Measurements from ENCODE around the gene SYNE2. TPM values are rescaled to one million over a fixed set of nuclear protein-coding genes. Genes with fewer than 3 reads are reported as not detected.

The SYNE2 gene
- total and polyA plus RNA-seq, 9 donors = 65.1 to 262 (median 180) TPM

GRCh38 chr14:63897721-63898163 lies 44.9 kb downstream of the SYNE2 start:
- H3K36me3 ChIP-seq = no peaks in the 10 kb centered on the region
- no peaks in the 10 kb centered on the region for H3K9me3 ChIP-seq
- intact Hi-C loops (cut with DNase I) = no loop called here
- 10 to 38% (median 27%) methylated on average over 4 of the region's 4 CpGs for WGBS, 3 donors
- no peak overlapping the region for H3K4me3 ChIP-seq
- no peaks in the 10 kb centered on the region for H3K27me3 ChIP-seq
- peaks cover 16% of the 10 kb centered on the region for H3K4me1 ChIP-seq (ENCODE audit: insufficient read depth)
- no peak for DNase-seq
- TF ChIP-seq, protein P1, sequence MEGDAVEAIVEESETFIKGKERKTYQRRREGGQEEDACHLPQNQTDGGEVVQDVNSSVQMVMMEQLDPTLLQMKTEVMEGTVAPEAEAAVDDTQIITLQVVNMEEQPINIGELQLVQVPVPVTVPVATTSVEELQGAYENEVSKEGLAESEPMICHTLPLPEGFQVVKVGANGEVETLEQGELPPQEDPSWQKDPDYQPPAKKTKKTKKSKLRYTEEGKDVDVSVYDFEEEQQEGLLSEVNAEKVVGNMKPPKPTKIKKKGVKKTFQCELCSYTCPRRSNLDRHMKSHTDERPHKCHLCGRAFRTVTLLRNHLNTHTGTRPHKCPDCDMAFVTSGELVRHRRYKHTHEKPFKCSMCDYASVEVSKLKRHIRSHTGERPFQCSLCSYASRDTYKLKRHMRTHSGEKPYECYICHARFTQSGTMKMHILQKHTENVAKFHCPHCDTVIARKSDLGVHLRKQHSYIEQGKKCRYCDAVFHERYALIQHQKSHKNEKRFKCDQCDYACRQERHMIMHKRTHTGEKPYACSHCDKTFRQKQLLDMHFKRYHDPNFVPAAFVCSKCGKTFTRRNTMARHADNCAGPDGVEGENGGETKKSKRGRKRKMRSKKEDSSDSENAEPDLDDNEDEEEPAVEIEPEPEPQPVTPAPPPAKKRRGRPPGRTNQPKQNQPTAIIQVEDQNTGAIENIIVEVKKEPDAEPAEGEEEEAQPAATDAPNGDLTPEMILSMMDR (IDR thresholded peaks at IDR 0.05) = no peak
- no peak for TF ChIP-seq EP300 (IDR thresholded peaks at IDR 0.05)
- TF ChIP-seq POLR2A (IDR thresholded peaks at IDR 0.05) = no peak
- H3K27ac ChIP-seq = peak overlapping the region in 1 of 2 donors; percentile 26

- Histone ChIP-seq H3K4me1 (ENCODE audit: insufficient read depth) (peaks cover 8% of the 10 kb centered on the region), H3K36me3 (no peaks in the 10 kb centered on the region), H3K27me3 (no peaks in the 10 kb centered on the region), H3K4me3 (no peak overlapping the region), H3K9me3 (no peaks in the 10 kb centered on the region), H3K27ac (no peak overlapping the region)
- DNase-seq = no peak
- TF ChIP-seq POLR2A (IDR thresholded peaks at IDR 0.05) (no peak), EP300 (IDR thresholded peaks at IDR 0.05) (no peak)
- TF ChIP-seq, protein P1 (IDR thresholded peaks at IDR 0.05) = no peak
- 92 to 97% (median 97%) methylated on average over 2 of the region's 2 CpGs for WGBS, 3 donors
- intact Hi-C loops (cut with DNase I) = no loop called here
Observed at GRCh38 chr14:63899953-63900352, 47.1 kb downstream of the SYNE2 start.

DNA sequence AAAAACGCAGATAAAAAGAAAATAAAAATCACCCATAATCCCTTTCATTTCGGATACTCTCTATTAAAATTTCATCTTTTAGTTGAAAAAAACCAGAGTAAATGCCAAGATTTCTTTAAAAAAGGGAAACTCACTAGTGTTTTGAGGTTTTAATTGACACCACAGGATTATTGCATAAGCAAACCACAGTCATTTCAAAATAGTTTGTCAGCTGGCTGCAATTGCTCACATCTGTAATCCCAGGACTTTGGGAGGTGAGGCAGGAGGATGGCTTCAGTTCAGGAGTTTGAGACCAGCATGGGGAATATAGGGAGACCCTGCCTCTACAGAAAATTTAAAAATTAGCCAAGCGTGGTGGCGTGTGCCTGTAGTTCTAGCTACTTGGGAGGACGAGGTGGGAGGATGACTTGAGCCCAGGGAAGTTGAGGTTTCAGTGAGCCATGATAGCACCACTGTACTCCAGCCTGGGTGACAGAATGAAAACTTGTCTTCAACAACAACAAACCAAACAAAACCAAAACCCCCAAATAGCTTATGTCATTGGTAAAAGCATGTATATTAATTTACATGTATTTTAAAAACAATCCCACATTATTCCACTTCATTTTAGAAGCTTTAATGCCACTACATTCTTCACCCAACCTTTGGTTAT lies 48.8 kb downstream of the SYNE2 start:
- Histone ChIP-seq H3K27me3 (no peaks in the 10 kb centered on the region), H3K4me1 (ENCODE audit: insufficient read depth) (peaks cover 6% of the 10 kb centered on the region), H3K9me3 (no peaks in the 10 kb centered on the region), H3K36me3 (no peaks in the 10 kb centered on the region), H3K4me3 (no peak overlapping the region), H3K27ac (no peak overlapping the region)
- 93 to 95% (median 94%) methylated on average over 5 of the region's 5 CpGs for WGBS, 3 donors
- no peak for DNase-seq
- intact Hi-C loops (cut with DNase I) = no loop called here
- TF ChIP-seq, protein P1 (IDR thresholded peaks at IDR 0.05) = no peak
- no peak for TF ChIP-seq EP300 (IDR thresholded peaks at IDR 0.05)

DNA sequence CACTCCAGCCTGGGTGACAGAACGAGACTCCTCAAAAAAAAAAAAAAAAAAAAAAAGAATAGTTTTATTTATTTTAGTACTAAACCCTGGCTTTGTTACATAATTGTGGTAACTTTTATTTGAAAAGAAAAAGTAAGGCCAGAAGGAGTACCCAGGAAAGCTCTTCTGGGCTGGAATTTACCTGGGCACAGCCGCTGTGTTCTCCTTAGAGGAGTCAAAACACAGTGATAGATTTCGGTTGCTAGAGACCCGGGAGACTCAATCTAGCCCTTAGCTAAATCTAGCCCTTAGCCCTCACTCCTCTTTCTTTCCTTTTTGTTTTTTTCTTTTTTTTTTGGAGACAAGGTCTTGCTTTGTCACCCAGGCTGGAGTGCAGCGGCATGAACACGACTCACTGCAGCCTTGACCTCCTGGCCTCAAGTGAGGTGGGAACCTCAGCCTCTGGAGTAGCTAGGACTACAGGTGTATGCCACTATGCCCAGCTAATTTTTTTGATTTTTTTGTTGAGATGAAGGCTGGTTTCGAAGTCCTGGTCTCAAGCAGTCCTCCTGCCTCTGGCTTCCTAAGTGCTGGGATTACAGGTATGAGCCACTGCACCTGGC lies 49.7 kb downstream of the SYNE2 start:
- intact Hi-C loops (cut with DNase I) = no loop called here
- no peak for DNase-seq
- H3K9me3 ChIP-seq = no peaks in the 10 kb centered on the region

More for the DNA sequence above, 49.7 kb downstream of the SYNE2 start:
- no peak overlapping the region for H3K4me3 ChIP-seq
- peaks cover 3% of the 10 kb centered on the region for H3K4me1 ChIP-seq (ENCODE audit: insufficient read depth)
- no peak overlapping the region for H3K27ac ChIP-seq
- no peak for TF ChIP-seq POLR2A (IDR thresholded peaks at IDR 0.05)
- TF ChIP-seq EP300 (IDR thresholded peaks at IDR 0.05) = no peak
- TF ChIP-seq, protein P1 (IDR thresholded peaks at IDR 0.05) = no peak
- 75 to 83% (median 78%) methylated on average over 7 of the region's 7 CpGs for WGBS, 3 donors
- H3K27me3 ChIP-seq = no peaks in the 10 kb centered on the region
- no peaks in the 10 kb centered on the region for H3K36me3 ChIP-seq
